ENCODE results near the gene MAPK6. TPM values are rescaled to one million over a fixed set of nuclear protein-coding genes. Genes with fewer than 3 reads are reported as not detected.
"Not testable (repeated sequence)": the region's sequence is repeated elsewhere in the genome, so short reads cannot be mapped to it uniquely, and the experiment has no call there.

MAPK6 gene
- total RNA-seq, 3 donors from 2014 or later (not counting 1 experiment from before 2014, with no cell fraction given): 33.0 to 36.2 (median 33.1) TPM

- H3K27me3 Mint-ChIP-seq (ENCODE audit: low read depth in 2 of 2): no peaks in the 10 kb centered on the region
- Histone ChIP-seq H3K27me3 (ENCODE audit: control insufficient read depth, insufficient read depth, low read length) (no peaks in the 10 kb centered on the region), H3K4me1 (ENCODE audit: control insufficient read depth, insufficient read depth, low read length) (no peaks in the 10 kb centered on the region), H3K4me3 (ENCODE audit: low read length) (no peak overlapping the region), H3K9me3 (ENCODE audit: control insufficient read depth, insufficient read depth, low read length) (no peaks in the 10 kb centered on the region), H3K27ac (ENCODE audit: low read length) (no peak overlapping the region), H3K36me3 (ENCODE audit: control insufficient read depth, insufficient read depth, low read length) (no peaks in the 10 kb centered on the region)
- peaks cover 30 to 32% of the 10 kb centered on the region in 2 donors for H3K4me1 Mint-ChIP-seq
- no peaks in the 10 kb centered on the region for H3K36me3 Mint-ChIP-seq
- 77% methylated on average over 2 of the region's 3 CpGs for WGBS (ENCODE audit: insufficient coverage)
- peak overlapping the region; percentile 22 to 35 for H3K27ac Mint-ChIP-seq
- TF ChIP-seq CTCF (IDR thresholded peaks at IDR 0.05): no peak
- H3K4me3 Mint-ChIP-seq: no peak overlapping the region
- no peaks in the 10 kb centered on the region for H3K9me3 Mint-ChIP-seq
- intact Hi-C loops (cut with micrococcal nuclease): no loop called here
- DNase-seq (peak in 1 of 2 donors; percentile 15), ATAC-seq (peak in 1 of 3 donors; percentile 20)
These were observed 21.1 kb downstream of the MAPK6 start for GRCh38 chr15:52039925-52040781.

GRCh38 chr15:52042051-52042851, 23.2 kb downstream of the MAPK6 start:
- Mint-ChIP-seq H3K36me3 (no peaks in the 10 kb centered on the region), H3K9me3 (no peaks in the 10 kb centered on the region), H3K27me3 (ENCODE audit: low read depth in 2 of 2) (no peaks in the 10 kb centered on the region), H3K4me3 (no peak overlapping the region), H3K4me1 (peaks cover 46 to 49% of the 10 kb centered on the region in 2 donors), H3K27ac (no peak overlapping the region)
- TF ChIP-seq CTCF (IDR thresholded peaks at IDR 0.05): no peak
- Histone ChIP-seq H3K36me3 (ENCODE audit: control insufficient read depth, insufficient read depth, low read length) (no peaks in the 10 kb centered on the region), H3K4me1 (ENCODE audit: control insufficient read depth, insufficient read depth, low read length) (no peaks in the 10 kb centered on the region), H3K4me3 (ENCODE audit: low read length) (no peak overlapping the region), H3K27me3 (ENCODE audit: control insufficient read depth, insufficient read depth, low read length) (no peaks in the 10 kb centered on the region), H3K27ac (ENCODE audit: low read length) (no peak overlapping the region), H3K9me3 (ENCODE audit: control insufficient read depth, insufficient read depth, low read length) (no peaks in the 10 kb centered on the region)
- DNase-seq: no peak
- no peak for ATAC-seq
- intact Hi-C loops (cut with micrococcal nuclease): no loop called here
- 97% methylated on average over 4 of the region's 6 CpGs for WGBS (ENCODE audit: insufficient coverage)

GRCh38 chr15:52045795-52046298, 26.8 kb downstream of the MAPK6 start:
- Mint-ChIP-seq H3K27ac (peak overlapping the region; percentile 85 to 88), H3K4me3 (peak overlapping the region; percentile 73), H3K4me1 (peaks cover 25 to 26% of the 10 kb centered on the region in 2 donors)
- H3K27me3 Mint-ChIP-seq (ENCODE audit: low read depth in 2 of 2); H3K9me3 ChIP-seq (ENCODE audit: control insufficient read depth, insufficient read depth, low read length); H3K36me3 ChIP-seq (ENCODE audit: control insufficient read depth, insufficient read depth, low read length); H3K4me1 ChIP-seq (ENCODE audit: control insufficient read depth, insufficient read depth, low read length); H3K4me3 ChIP-seq (ENCODE audit: low read length); intact Hi-C loops (cut with micrococcal nuclease); H3K36me3 Mint-ChIP-seq; H3K27me3 ChIP-seq (ENCODE audit: control insufficient read depth, insufficient read depth, low read length); H3K9me3 Mint-ChIP-seq: not testable (repeated sequence)
- WGBS (ENCODE audit: insufficient coverage): 5% methylated on average over 5 of the region's 8 CpGs
- peak; percentile 59 for TF ChIP-seq CTCF (IDR thresholded peaks at IDR 0.05)
- H3K27ac ChIP-seq (ENCODE audit: low read length): peak overlapping the region; percentile 56
- ATAC-seq: peak; percentile 71 to 84 (median 82)
- peak in 1 of 2 donors; percentile 72 for DNase-seq

- H3K4me1 ChIP-seq (ENCODE audit: control insufficient read depth, insufficient read depth, low read length); H3K36me3 ChIP-seq (ENCODE audit: control insufficient read depth, insufficient read depth, low read length); H3K9me3 ChIP-seq (ENCODE audit: control insufficient read depth, insufficient read depth, low read length); DNase-seq; H3K27me3 Mint-ChIP-seq (ENCODE audit: low read depth in 2 of 2); intact Hi-C loops (cut with micrococcal nuclease); H3K36me3 Mint-ChIP-seq; H3K9me3 Mint-ChIP-seq; ATAC-seq; H3K4me3 ChIP-seq (ENCODE audit: low read length); H3K27me3 ChIP-seq (ENCODE audit: control insufficient read depth, insufficient read depth, low read length); H3K4me3 Mint-ChIP-seq: not testable (repeated sequence)
- H3K27ac Mint-ChIP-seq: peak overlapping the region; percentile 85 to 88
- peak overlapping the region; percentile 56 for H3K27ac ChIP-seq (ENCODE audit: low read length)
- 99% methylated on average over 3 of the region's 5 CpGs for WGBS (ENCODE audit: insufficient coverage)
- H3K4me1 Mint-ChIP-seq: peaks cover 25 to 26% of the 10 kb centered on the region in 2 donors
These were observed 27.5 kb downstream of the MAPK6 start for GRCh38 chr15:52046552-52046951.

Measured in natural killer cell (primary cell).